Measurements from ENCODE around the gene CYTH1.

Gene CYTH1

GRCh38 chr17:78787444-78787843, 5.4 kb upstream of the CYTH1 start:
- no peak for DNase-seq

GRCh38 chr17:78785663-78786057, 3.6 kb upstream of the CYTH1 start:
- DNase-seq, result no peak

GRCh38 chr17:78785011-78785662, 3.1 kb upstream of the CYTH1 start:
- DNase-seq, result no peak

- DNase-seq, result no peak
These were observed 2.3 kb upstream of the CYTH1 start for GRCh38 chr17:78784352-78784751.

GRCh38 chr17:78783711-78784324, 1.7 kb upstream of the CYTH1 start:
- no peak for DNase-seq

- DNase-seq, result peak in 1 of 2 donors; percentile 32
These were observed 775 bp downstream of the CYTH1 start for GRCh38 chr17:78781104-78781892.

- DNase-seq, result no peak
These were observed 1.7 kb downstream of the CYTH1 start for GRCh38 chr17:78780335-78780734.

GRCh38 chr17:78779850-78780249, 2.2 kb downstream of the CYTH1 start:
- DNase-seq, result peak in 1 of 2 donors; percentile 28

GRCh38 chr17:78779286-78779651, 2.8 kb downstream of the CYTH1 start:
- DNase-seq, result peak in 1 of 2 donors; percentile 37

GRCh38 chr17:78777881-78778280, 4.2 kb downstream of the CYTH1 start:
- peak; percentile 33 to 64 for DNase-seq

- DNase-seq, result peak; percentile 47 to 53
These were observed 7.0 kb downstream of the CYTH1 start for GRCh38 chr17:78774956-78775571.

- peak in 1 of 2 donors; percentile 36 for DNase-seq
These were observed 7.6 kb downstream of the CYTH1 start for GRCh38 chr17:78774453-78774852.

GRCh38 chr17:78771758-78772382, 10.2 kb downstream of the CYTH1 start:
- peak; percentile 49 to 70 for DNase-seq

- DNase-seq, result no peak
These were observed 12.8 kb downstream of the CYTH1 start for GRCh38 chr17:78769196-78769773.

GRCh38 chr17:78767806-78768205, 14.3 kb downstream of the CYTH1 start:
- no peak for DNase-seq

GRCh38 chr17:78766743-78767294, 15.3 kb downstream of the CYTH1 start:
- no peak for DNase-seq

- no peak for DNase-seq
These were observed 15.8 kb downstream of the CYTH1 start for GRCh38 chr17:78766225-78766624.

- no peak for DNase-seq
These were observed 16.3 kb downstream of the CYTH1 start for GRCh38 chr17:78765821-78766220.

GRCh38 chr17:78764871-78765270, 17.2 kb downstream of the CYTH1 start:
- DNase-seq, result no peak

GRCh38 chr17:78763561-78763960, 18.5 kb downstream of the CYTH1 start:
- DNase-seq, result no peak

GRCh38 chr17:78761789-78762406, 20.2 kb downstream of the CYTH1 start:
- DNase-seq, result peak; percentile 25 to 53

GRCh38 chr17:78759969-78760352, 22.1 kb downstream of the CYTH1 start:
- peak; percentile 32 to 69 for DNase-seq
